Measurements from ENCODE around the gene ANGPTL2. TPM values are rescaled to one million over a fixed set of nuclear protein-coding genes. Genes with fewer than 3 reads are reported as not detected.

The ANGPTL2 gene
- total and polyA plus RNA-seq, 4 donors: 0.93 to 3.2 (median 1.9) TPM

GRCh38 chr9:127053960-127054359, 68.5 kb downstream of the ANGPTL2 start:
- TF ChIP-seq HNF4G (IDR thresholded peaks at IDR 0.05): no peak
- TF ChIP-seq FOXA2 (IDR thresholded peaks at IDR 0.05): no peak
- TF ChIP-seq FOXA1 (IDR thresholded peaks at IDR 0.05): no peak
- TF ChIP-seq YY1 (IDR thresholded peaks at IDR 0.05): no peak
- TF ChIP-seq HNF4A (conservative IDR thresholded peaks at IDR 0.05): no peak
- no peak for TF ChIP-seq CTCF (IDR thresholded peaks at IDR 0.05; ENCODE audit: low read depth, low read length, missing input control)
- no peak for TF ChIP-seq EGR1 (IDR thresholded peaks at IDR 0.05; ENCODE audit: low read depth in 2 of 2)
- TF ChIP-seq GABPA (IDR thresholded peaks at IDR 0.05 in 1 of 2, conservative IDR thresholded peaks at IDR 0.05 in 1 of 2): no peak
- TF ChIP-seq SP1 (IDR thresholded peaks at IDR 0.05): no peak
- TF ChIP-seq NR2F2 (IDR thresholded peaks at IDR 0.05): no peak
- TF ChIP-seq TAF1 (conservative IDR thresholded peaks at IDR 0.05): no peak
- no peak for TF ChIP-seq ZBTB33 (IDR thresholded peaks at IDR 0.05)
- no peak for TF ChIP-seq REST (IDR thresholded peaks at IDR 0.05)
- TF ChIP-seq RXRA (IDR thresholded peaks at IDR 0.05): no peak
- no peak for TF ChIP-seq ATF3 (IDR thresholded peaks at IDR 0.05)
- no peak for TF ChIP-seq JUND (IDR thresholded peaks at IDR 0.05)
- TF ChIP-seq MAX (IDR thresholded peaks at IDR 0.05): no peak
- TF ChIP-seq RAD21 (IDR thresholded peaks at IDR 0.05): no peak
- 92% methylated on average over 5 of the region's 5 CpGs for WGBS
- no peak for DNase-seq (ENCODE audit: low spot score)
- no peaks in the 10 kb centered on the region for H3K4me1 ChIP-seq (ENCODE audit: control insufficient read depth in 4 of 4, insufficient read depth in 4 of 4, low read length in 3 of 4)
- H3K27ac ChIP-seq (ENCODE audit: low read depth in 1 of 2, low read length in 2 of 2): peak overlapping the region in 1 of 2 donors; percentile 44
- no peaks in the 10 kb centered on the region for H3K9me3 ChIP-seq (ENCODE audit: control insufficient read depth in 4 of 4, low read length in 3 of 4)
- H3K9ac ChIP-seq (ENCODE audit: low read depth in 1 of 2, low read length in 2 of 2): no peak overlapping the region
- no peaks in the 10 kb centered on the region for H3K27me3 ChIP-seq (ENCODE audit: control insufficient read depth in 4 of 4, insufficient read depth in 4 of 4, low read length in 3 of 4)
- H3K36me3 ChIP-seq (ENCODE audit: control insufficient read depth in 4 of 4, insufficient read depth in 3 of 4, low read depth in 1 of 4, low read length in 3 of 4): no peaks in the 10 kb centered on the region
- no peak overlapping the region for H3K4me3 ChIP-seq (ENCODE audit: low read depth in 1 of 3, low read length in 3 of 3)
